Muscle of back (tissue), 11 donors: ENCODE data around the gene MGMT. TPM values are rescaled to one million over a fixed set of nuclear protein-coding genes. Genes with fewer than 3 reads are reported as not detected.

Source experiments
- DNase-seq, 3 donors: peaks; one replicate each; pipeline versions ENCODE4 v3.0.0 to v3.0.0-alpha.2; 2013
- polyA plus RNA-seq, 10 donors: library from polyadenylated mRNA; unstranded; fragments of 120-200 nt; gene quantifications; one replicate each; pipeline ENCODE4 v1.2.1, GENCODE V29; 2013; ENCODE audit not compliant: insufficient read length in 10 of 10

Gene MGMT
- polyA plus RNA-seq, 10 donors = 10.7 to 19.2 (median 13.8) TPM

DNA sequence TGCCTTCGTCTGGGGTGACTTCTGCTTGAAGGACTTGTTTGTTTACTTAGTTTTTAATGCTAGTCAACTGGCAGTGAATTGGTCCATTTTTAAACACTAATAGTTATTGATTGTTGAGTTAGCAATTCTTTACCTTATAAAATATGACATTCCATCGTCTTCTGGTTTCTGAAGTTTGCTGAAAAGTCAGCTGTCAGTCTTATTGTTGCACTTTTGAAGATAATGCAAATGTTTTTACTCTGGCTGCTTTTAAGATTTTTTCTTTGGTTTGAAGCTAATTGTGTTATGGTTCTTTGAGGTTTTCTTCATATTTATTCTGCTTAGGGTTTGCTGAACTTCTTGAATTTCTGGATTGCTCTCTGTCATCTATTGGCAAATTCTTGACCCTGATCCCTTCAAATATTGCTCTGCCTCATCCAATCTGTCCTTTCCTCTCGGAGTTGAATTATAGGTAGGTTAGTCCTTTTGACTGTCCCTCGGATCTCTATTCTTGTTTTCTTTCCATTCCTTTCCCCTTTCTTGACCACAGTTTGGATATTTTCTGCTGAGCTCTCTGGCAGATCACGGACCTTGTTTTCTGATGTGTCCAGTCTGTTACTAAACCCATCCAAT lies 24.2 kb downstream of the MGMT start:
- DNase-seq = no peak

- no peak for DNase-seq
Measured at GRCh38 chr10:129494176-129494575, 27.1 kb downstream of the MGMT start.

DNA sequence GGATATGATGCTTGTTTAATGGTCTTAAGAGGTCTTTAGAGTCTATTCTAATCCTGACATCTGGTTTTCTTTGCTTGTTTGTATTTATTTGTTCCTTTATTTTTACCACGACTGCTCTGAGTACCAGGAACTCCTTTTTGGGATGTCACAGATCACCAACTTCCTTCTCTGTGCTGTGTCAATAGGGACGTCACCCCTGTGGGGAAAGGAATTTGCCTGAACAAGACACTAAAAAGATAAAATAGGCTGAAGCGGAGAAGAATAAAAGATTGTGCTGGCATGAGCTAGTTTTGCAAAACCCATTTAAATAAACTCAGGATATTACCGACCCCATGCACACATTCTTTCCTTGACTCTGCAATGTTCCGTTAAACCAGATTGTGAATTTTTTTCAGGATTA lies 27.7 kb downstream of the MGMT start:
- DNase-seq = no peak

- no peak for DNase-seq
Measured at GRCh38 chr10:129495256-129495655, 28.2 kb downstream of the MGMT start.

DNA sequence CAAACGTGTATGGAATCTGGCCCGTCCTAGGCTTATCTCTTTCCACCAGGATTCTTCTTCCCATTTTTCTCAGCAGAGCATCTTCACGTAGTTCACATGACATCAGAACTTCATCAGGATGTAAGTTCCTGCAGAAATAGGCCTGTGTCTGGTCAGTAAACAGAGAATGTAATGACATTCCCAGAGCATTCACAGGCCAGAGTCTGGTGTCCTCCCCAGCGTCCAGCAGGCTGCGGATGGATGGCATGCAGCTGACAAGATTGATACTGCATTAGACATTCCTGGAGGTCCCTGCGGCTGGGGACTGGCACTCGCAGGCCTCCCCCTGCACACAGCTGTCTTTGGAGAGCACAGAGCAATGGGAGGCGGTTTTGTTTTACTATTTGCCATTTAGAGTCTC lies 28.7 kb downstream of the MGMT start:
- peak in 1 of 3 donors; percentile 55 for DNase-seq

DNA sequence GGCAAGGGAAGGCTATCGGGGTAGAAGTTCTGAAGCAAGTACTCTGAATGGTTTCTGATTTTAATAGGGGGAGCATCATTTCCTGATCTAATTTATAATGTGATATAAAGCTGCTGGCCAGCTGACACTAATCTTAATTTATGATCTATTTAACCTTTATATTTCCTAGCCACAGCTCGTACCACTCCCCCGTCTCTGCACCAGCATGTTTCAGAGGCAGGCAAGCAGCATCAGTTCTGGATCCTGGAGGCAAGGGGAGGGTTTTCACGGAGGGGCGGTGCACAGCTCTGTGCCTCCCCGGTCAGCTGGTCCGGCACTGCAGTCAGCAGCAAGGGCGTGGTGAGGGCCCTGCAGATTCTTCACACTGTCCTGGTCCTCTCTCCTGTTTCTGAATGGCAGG lies 30.0 kb downstream of the MGMT start:
- DNase-seq = no peak

DNA sequence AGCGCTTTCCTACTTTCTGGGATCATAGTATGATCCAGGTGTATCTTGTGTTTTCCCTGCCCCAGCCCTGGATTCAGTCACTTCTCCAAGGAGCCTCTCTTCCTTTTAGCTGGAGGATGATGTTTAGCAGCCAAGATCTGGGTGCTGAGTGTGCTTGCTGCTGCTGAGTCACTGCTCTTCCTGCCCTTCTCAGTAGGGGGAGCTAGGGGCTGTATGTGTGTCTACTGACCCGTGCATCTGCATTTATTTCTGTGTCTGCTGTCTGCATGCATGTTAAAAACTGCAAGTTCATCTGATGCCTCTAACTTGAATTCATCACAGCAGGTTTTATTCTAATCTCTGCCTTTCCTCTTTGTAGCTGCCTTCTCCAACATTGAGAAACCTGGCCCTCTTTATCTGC lies 31.6 kb downstream of the MGMT start:
- DNase-seq = no peak

DNA sequence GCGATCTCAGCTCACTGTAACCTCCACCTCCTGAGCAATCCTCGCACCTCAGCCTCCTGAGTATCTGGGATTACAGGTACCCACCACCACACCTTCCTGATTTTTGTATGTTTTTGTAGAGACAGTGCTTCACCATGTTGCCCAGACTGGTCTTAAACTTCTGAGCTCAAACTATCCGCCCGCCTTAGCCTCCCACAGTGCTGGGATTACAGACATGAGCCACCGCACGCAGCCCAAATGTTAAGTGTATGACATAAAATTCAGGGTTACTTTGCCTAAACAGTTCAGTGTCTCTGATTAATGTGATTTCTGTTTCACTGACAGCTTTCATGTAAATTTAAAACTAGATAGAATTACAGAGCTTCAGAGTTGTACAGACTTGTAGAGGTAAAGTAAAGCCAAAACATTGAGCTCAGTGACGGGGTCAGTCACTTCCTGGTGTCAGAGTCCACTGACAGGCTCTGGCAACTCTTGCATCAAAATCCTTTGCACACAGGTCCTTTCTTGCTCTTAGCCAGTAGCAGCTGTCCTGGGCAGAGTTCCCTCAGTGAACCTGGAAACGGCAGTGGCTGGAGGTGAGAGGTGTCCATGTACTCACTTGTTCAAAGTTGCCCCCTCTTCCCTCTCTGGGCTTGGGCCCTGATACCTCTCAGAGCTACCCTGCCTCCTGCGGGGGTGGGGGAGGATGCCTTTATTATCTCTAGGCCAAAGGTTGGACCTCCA lies 33.7 kb downstream of the MGMT start:
- no peak for DNase-seq

DNA sequence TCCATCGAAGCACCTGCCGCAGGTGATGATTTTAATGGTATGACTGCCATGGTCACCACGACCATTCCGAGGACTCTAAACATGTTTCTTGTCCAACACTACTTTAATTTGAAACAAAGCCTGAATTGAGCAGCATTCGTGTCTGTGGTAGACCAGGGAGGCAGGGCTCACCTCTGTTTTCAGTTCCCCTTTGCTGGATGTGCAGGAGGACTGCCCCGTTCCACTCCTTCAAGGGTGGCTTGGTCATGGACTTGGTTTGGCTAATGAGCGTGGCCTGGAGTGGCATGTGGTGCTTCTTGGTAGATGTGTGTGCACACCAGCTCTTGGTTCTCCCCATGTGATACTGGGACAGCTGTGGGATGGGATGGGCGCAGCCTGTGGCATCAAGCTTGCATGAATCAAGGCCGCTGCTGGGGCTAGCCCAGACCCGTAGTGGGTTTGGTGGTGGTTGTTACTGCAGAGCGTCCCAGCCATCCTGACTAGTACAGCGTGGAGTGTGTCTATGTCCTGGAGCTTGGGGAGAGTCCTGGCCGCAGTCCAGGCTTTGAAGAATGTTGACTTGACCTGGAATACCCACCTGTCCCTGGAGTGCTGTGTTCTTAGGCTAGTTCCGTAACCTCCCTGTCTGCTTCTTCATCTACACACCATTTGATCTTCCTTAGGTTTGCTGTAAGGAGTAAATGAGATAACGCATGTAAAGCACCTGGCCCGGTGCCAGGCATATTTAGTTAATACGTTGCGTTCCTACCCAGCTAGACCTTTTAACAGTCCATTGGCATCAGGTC lies 34.8 kb downstream of the MGMT start:
- DNase-seq = no peak

- no peak for DNase-seq
Measured at GRCh38 chr10:129502448-129502847, 35.4 kb downstream of the MGMT start.

DNA sequence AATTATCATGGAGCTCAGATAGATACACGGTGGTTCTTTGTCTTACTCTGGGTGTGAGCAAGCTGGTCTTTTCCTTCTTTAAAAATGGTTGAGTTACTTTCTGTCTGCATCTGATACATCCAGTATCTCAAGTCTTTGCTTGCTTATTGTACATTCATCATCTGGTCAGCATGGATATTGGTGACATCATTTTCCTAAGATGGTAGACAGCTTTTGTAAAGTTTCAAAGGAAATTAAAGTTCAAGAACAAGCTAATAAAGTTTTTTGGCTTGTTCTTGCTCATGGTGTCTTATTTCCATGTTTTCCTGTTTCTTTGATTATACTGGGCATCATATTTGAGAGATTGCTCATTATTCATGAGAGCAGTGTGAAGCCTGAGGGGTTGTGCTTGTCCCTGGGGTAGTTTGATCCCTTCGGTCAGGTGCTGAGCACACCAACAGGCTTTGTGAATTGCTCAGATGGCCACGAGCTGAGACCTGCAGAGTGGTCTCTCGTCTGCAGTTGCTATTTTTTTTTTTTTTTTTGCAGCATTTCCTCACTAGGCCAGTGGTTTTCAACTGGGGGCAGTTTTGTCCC lies 38.5 kb downstream of the MGMT start:
- DNase-seq = no peak

- no peak for DNase-seq
Measured at GRCh38 chr10:129506101-129506797, 39.2 kb downstream of the MGMT start.

- DNase-seq = peak in 1 of 3 donors; percentile 58
Measured at GRCh38 chr10:129507216-129507889, 40.3 kb downstream of the MGMT start.

GRCh38 chr10:129509155-129509554 lies 42.1 kb downstream of the MGMT start:
- DNase-seq = no peak

DNA sequence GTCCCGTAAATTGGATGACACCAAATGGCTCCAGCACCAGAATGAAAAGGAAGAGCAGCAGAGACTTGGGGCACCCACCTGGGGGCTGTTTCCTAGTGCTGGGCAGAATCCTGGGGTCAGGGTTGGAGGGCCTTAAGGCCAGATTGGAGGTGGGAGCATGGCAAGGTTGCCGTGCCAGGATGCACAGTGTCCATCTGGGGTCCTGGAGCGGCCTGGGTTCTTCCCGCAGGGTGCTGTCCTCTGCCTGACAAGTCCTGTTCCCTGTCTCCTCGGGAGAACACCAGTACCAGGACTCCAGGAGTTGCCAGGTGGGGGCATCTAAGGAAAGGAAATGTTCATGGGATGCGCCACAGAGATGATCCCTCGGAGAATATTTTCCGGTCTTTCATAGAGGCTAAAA lies 42.8 kb downstream of the MGMT start:
- DNase-seq = no peak

DNA sequence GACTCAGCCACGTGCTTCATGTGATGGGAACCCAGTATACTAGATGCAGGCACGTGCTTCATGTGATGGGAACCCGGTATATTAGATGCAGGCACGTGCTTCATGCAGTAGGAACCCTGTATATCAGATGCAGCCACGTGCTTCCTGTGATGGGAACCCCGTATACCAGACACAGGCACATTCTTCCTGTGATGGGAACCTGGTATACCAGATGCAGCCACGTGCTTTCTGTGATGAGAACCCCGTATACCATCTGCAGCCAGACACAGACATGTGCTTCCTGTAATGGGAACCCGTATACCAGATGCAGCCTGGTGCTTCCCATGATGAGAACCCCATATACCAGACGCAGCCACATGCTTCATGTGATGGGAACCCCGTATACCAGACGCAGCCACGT lies 44.0 kb downstream of the MGMT start:
- DNase-seq = no peak

DNA sequence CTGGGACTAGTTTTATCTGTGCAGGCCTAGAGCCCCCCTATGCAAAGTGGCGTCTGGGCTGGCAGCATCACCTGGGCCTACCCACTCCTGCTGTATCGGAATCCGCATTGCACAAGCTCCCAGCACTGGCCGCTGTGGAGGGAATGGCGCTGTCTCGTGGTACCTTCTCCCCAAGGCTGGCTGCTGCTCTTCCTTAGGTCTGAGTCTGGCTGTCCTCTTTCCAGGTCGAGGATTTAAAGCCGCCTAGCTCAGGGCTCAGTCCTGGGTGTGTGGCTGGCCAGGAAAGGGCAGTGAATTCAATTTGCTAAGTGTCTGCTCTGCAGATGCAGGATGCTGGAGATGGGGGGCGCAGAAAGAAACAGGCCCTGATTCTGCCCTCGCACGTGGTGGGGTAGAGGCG lies 44.7 kb downstream of the MGMT start:
- no peak for DNase-seq

- no peak for DNase-seq
Measured at GRCh38 chr10:129513312-129513711, 46.3 kb downstream of the MGMT start.

DNA sequence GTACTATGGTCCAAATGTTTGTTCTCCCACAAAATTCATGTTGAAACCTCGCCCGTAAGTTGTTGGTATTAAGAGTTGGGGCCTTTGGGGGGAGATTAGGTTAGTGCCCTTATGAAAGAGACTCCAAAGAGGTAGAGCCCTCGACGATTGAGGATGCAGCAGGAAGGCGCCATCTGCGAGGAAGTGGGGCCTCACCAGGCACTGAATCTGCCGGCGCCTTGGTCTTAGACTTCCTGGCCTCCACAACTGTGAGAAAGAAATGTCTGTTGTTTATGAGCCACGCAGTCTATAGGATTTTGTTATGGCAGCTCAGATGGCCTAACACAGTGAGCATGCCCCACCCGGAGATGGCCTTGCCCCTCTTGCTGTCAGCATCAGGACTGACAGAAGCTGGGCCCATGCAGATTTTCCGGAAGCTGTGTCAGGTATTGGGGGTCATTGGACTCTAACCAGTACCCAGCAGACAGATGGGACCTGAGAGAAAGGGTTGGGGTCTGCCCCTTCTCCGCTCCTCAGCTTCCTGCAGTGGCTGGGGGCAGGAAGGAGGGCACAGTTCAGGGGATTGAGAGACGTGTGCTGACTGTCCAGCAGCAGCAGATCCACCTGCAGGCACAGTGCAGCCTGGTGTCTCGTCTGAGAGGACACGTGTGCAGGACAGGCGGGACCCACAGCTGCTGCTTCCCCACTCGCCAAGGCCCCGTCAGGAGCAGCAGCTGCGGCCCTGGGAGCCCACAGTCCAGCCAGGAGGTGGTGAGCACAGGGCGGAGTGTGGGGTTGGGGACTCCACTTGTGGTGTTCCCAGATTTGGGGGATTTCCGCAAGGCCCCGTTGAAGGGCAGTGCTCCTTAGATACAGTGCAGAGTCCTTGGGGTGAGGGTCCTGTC lies 47.8 kb downstream of the MGMT start:
- DNase-seq = peak in 1 of 3 donors; percentile 24
